ELR (cell line): ENCODE measurements around the gene RIC8B.
"Not testable (repeated sequence)": the region's sequence is repeated elsewhere in the genome, so short reads cannot be mapped to it uniquely, and the experiment has no call there.

Experiments used
- DNase-seq: peaks from one replicate; pipeline ENCODE4 v3.0.0-alpha.2; 2015; ENCODE audit warnings: low read depth

Gene RIC8B

DNA sequence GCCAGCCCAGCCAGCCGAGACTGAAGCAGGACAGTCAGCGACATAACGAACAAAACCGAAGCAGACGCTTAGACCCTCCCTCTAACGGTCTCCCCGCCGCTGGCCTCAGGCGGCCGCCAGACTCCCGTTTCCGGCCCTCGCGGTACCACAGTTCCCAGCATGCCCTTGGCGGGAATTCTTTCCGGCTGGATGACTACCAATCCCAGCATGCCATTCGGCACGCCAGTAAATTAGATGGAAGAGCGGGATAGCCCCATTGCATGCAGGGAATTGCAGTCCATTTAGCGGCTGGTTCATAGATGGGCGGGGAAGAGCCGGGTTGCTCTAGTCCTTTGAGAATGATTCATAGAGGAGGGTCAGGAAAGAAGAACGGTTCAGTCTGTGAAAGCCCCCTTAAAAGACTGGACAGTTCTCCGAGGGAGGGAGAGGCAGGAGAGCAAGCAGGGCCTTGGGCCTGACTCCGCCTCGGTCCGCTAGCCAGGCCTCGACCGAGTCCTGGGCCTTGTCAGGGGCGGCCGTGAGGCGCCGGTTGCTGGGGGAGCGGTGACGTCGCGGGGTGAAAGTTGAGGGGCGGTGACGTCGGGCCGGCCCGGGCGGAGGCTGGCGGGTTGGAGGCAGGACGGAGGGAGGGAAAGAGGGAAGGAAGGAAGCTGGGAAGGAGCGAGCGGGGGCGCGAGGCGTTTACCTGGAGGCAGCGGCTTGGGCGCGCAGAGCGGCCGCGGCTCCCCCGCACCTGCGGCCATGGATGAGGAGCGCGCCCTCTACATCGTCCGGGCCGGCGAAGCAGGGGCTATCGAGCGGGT, at the start of gene RIC8B:
Gene RIC8B (plus strand): TSS at position 678 of the 803 bp plus-strand sequence. CDS start 64 bp downstream, at position 742.
- DNase-seq, result peak; percentile 99

DNA sequence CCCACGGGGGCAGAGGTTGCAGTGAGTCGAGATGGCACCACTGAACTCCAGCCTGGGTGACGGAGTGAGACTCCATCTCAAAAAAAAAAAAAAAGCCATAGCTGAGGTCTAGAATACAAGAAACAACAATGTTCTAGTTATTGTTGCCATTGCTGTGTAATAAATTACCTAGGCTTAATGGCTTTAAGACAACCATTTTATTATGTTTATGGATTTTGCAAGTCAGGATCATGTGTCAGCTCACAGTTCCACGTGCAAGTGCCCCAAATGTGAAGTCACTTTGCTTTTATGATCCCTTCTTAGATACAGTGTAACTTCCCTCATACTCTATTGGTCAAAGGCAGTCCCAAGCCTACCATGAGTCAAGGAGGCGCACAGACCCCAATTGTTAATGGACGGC, 49.5 kb upstream of the RIC8B start:
- no peak for DNase-seq

DNA sequence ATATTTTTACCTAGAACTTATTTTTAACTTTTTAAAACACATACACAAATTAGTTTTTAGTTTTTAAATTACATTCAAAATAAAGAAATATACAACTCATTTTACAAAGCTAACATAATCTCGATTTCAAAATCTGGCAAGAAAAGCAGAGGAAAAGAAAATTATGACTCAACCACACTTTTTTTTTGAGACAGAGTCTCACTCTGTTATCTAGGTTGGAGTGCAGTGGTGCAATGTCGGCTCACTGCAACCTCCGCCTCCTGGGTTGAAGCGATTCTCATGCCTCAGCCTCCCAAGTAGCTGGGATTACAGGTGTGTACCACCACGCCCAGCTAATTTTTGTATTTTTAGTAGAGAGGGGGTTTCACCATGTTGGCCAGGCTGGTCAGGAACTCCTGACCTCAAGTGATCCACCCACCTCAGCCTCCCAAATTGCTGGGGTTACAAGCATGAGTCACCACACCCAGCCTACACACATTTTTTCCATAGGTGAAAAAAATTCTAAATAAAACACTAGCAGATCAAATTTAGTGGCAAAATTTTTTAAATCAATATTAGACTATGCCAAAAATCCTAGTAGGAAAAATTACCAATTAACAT, 47.8 kb upstream of the RIC8B start:
- DNase-seq, result not testable (repeated sequence)

DNA sequence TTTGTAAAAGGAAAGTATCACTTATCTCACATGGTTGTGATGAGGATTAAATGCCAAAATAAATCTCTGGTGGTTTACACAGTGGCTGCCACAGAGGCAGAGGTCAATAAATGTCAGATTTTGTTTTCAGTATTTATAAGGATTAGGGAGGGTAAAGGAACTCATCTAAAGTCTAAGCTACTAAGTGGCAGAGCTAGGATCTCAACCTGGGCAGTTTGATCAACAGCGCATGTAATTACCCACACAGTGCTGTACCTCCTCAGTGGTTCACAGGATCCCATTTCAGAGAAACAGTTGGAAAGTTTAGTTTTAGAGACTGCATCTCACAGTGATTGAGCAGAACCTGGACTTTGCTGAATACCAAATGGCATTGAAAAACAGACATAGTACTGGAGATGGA, 44.9 kb upstream of the RIC8B start:
- DNase-seq, result no peak

DNA sequence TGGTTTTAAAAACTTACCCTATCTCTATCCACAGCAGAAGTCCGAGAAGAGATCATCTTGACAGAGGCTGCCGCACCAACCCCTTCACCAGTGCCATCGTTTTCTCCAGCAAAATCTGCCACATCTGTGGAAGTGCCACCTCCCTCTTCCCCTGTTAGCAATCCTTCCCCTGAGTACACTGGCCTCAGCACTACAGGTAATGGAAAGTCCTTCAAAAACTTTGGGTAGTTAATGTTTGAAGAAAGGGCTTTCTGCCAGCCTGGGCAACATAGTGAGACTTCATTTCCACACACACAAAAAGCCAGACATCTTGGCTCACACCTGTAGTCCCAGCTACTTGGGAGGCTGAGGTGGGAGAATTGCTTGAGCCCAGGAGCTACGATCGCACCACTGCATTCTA, 41.6 kb upstream of the RIC8B start:
- DNase-seq, result no peak

- DNase-seq, result no peak
Observed at GRCh38 chr12:106733660-106734059, 40.8 kb upstream of the RIC8B start.

DNA sequence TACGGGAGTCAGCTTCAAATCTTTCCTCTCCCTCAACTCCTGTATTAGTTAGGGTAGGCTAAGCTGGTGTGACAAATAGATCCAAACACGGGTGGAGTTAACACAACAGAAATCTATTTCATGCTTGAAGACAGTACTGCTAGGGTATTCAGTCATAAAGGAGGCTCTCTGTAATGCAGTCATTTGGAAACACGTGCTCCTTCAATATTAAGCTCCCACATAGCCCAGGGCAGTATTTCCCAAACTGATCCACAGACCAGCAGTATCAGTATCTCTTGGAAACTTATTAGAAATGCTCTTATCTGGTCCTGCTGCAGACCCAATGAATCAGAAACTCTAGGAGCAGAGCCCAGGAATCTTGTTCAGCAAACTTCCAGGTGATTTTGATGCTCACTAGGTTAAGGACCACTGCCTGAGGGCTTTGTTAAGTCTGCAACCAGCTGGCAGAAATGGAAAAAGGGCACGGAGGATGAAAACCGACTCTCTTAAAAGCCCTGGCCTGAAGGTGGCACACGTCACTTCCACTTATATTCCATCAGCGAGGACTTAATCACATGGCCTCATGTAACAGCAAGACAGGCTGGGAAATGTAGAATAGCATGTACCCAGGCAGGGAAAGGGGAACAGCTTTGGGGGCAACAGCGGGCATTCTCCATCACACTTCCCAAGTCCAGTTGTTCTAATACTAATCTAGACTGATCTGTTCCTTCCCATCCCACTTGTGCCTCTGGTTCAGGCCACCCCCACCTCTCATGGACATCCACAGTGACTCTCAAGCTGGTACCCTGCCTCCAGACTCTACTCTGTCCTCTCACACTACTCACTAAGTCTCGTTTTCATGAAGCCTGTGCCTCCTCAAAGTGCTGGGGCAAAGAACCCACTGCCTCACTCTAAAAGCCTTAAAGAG, 38.2 kb upstream of the RIC8B start:
- no peak for DNase-seq

GRCh38 chr12:106739318-106739717, 35.2 kb upstream of the RIC8B start:
- no peak for DNase-seq

GRCh38 chr12:106739815-106740530, 34.5 kb upstream of the RIC8B start:
- peak; percentile 45 for DNase-seq

DNA sequence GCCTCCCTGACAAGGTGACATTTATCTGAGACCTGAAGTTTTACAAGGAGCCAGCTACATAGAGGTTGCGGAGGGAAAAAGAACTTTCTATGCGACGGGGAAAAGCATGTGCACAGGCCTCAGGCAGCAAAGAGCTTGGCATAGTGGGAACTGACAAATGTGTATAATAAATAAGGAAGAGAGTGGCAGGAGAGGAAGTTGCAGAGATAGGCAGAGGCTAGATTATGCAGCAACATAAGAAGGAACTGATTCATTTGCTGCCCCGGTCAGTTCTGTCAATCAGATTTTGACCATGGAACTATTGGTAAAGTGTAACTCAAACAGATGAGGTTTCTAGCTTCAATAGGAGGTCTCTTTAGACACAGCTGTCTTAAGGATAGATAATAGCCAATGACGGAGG, 33.7 kb upstream of the RIC8B start:
- no peak for DNase-seq

- DNase-seq, result no peak
Observed at GRCh38 chr12:106741247-106741646, 33.2 kb upstream of the RIC8B start.

GRCh38 chr12:106743270-106743988, 31.1 kb upstream of the RIC8B start:
- DNase-seq, result no peak

- DNase-seq, result no peak
Observed at GRCh38 chr12:106744600-106744999, 29.9 kb upstream of the RIC8B start.

- DNase-seq, result no peak
Observed at GRCh38 chr12:106745181-106745745, 29.2 kb upstream of the RIC8B start.

DNA sequence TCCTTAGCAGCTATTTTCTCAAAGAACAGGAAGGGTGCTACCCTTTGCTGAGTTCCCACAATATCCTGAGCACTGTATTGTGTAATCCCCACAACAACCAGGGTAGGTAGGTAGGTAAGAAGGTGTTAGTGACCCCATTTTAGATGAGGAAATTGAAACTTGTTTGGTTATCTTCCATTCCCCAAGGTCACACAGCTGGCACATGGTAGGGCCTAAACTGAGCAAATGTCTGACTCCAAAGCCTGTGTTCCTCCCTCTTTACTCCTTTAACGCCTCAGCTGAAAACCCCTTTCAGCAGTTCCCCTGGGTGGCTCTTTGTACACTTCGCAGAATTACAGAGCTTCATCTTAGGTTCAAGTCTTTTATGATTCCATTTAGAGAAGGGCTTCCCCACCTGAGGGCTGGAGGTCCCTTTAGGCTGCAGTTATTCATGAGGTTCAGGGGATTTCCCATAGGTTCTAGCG, 26.5 kb upstream of the RIC8B start:
- DNase-seq, result no peak

- no peak for DNase-seq
Observed at GRCh38 chr12:106750524-106750923, 24.0 kb upstream of the RIC8B start.

DNA sequence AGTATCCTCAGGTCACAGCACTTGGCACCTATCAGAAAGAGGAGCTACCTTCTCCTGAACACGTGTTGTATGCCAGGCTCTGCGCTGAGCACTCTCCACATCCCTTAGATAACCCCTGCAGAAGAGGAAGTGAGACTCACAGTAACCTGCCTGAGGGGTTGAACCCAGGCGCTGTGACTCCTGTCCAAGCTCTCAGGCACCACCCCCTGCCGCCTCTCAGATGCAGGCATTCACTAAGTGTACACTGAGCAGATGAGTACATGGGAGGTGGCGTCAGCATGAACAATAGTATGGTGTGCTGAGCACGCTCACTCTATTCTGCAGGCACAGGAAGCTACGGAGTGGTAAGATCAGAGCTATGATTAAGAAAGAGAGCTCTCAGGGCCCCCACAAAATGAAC, 21.0 kb upstream of the RIC8B start:
- no peak for DNase-seq

DNA sequence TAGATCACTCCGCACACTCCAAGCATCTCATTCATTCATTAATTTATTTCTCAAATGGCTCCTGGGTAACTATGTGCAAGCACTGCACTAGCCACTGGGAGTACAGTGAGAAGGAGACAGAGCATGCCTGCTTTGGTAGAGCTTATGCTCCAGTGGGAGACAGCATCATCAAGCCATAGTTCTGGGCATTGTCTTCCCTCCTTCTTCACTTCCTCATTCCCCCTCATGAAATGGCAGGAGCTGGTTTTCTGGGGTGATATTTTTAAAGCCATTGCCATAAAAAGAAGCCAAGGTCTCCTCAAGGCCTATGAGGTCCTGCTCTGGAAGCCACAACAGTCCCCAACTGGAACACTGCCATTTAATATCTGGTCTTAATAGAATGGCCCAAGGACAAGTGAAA, 20.2 kb upstream of the RIC8B start:
- DNase-seq, result no peak

- no peak for DNase-seq
Observed at GRCh38 chr12:106757623-106758348, 16.7 kb upstream of the RIC8B start.
